Sigmoid colon (tissue), 4 donors: Measurements from ENCODE around the gene TLL2.

Source experiments
- CTCF ChIP-seq, 4 experiments: fragments of 450-650 bp in 3 of 4; fragments of 200-600 bp in 1 of 4; IDR thresholded peaks; one replicate each; pipeline ENCODE4 v1.5.1; 2016 to 2019; ENCODE audit warnings: antibody characterized with exemption in 4 of 4, mild to moderate bottlenecking in 3 of 4, moderate library complexity in 2 of 4
- EP300 ChIP-seq, 4 donors: sonication (generic); formaldehyde crosslinking; IDR thresholded peaks; one replicate each; pipeline ENCODE4 v1.6.1; 2017; ENCODE audit warnings: antibody characterized with exemption in 4 of 4
- POLR2A ChIP-seq, 2 donors: fragments of 450-650 bp; IDR thresholded peaks; one replicate each; pipeline ENCODE4 v1.6.1; 2016; ENCODE audit warnings: antibody characterized with exemption in 2 of 2, mild to moderate bottlenecking in 2 of 2, moderate library complexity in 2 of 2
- POLR2AphosphoS5 ChIP-seq, 4 donors: sonication (generic); formaldehyde crosslinking; IDR thresholded peaks; one replicate each; pipeline ENCODE4 v1.6.1; 2017; ENCODE audit warnings: antibody characterized with exemption in 4 of 4

- TF ChIP-seq EP300 (IDR thresholded peaks at IDR 0.05) (no peak), CTCF (IDR thresholded peaks at IDR 0.05) (no peak), POLR2AphosphoS5 (IDR thresholded peaks at IDR 0.05) (no peak), POLR2A (IDR thresholded peaks at IDR 0.05) (no peak)
These were observed 59.7 kb downstream of the TLL2 start for GRCh38 chr10:96453856-96454583.
